H1 (cell line): Measurements from ENCODE around the gene SH3GL2. TPM values are rescaled to one million over a fixed set of nuclear protein-coding genes. Genes with fewer than 3 reads are reported as not detected.

ENCODE experiments used
- CTCF ChIA-PET: fragments of 300-600 bp; sonication (Branson Sonifier 250); formaldehyde crosslinking; loops from one replicate; lab custom pipeline; 2021; ENCODE audit not compliant: partially characterized antibody; lab: Charles Lee
- POLR2A ChIA-PET: fragments of 300-600 bp; sonication (Branson Sonifier 250); formaldehyde crosslinking; loops from one replicate; lab custom pipeline; 2021; ENCODE audit warnings: inconsistent platforms; ENCODE audit not compliant: partially characterized antibody; lab: Charles Lee
- DNase-seq, 2 experiments: peaks; one replicate each; pipeline versions ENCODE4 v3.0.0 to v3.0.0-alpha.2; 2010 to 2022; ENCODE audit warnings: low spot score in 2 of 2, low read depth in 1 of 2, mixed read lengths in 1 of 2
- FAIRE-seq: peaks from 2 replicates; lab custom pipeline; 2011; peaks lifted over from hg19 to GRCh38; lab: Jason Lieb, UNC
- H2AFZ ChIP-seq: 2 replicates; pipeline ENCODE4 v1.8.1; 2012; ENCODE audit warnings: low read length, inconsistent platforms
- H2AK5ac ChIP-seq: 2 replicates; pipeline ENCODE4 v1.6.1; 2013; ENCODE audit warnings: low read depth, low read length
- H2BK120ac ChIP-seq: replicated peaks from 2 replicates; pipeline ENCODE3; 2013; ENCODE audit warnings: low read depth, low read length, inconsistent platforms
- H2BK12ac ChIP-seq: 2 replicates; pipeline ENCODE4 v1.6.1; 2013; ENCODE audit warnings: low read depth, low read length
- H2BK15ac ChIP-seq: 2 replicates; pipeline ENCODE4 v1.6.1; 2013; ENCODE audit warnings: low read length
- H2BK20ac ChIP-seq: 2 replicates; pipeline ENCODE4 v1.6.1; 2013; ENCODE audit warnings: low read length
- H2BK5ac ChIP-seq: 2 replicates; pipeline ENCODE4 v1.6.1; 2013; ENCODE audit warnings: low read depth, low read length
- H3K14ac ChIP-seq: 2 replicates; pipeline ENCODE4 v1.6.1; 2013; ENCODE audit warnings: inconsistent platforms; ENCODE audit not compliant: insufficient read length
- H3K18ac ChIP-seq: 2 replicates; pipeline ENCODE4 v1.6.1; 2013; ENCODE audit warnings: low read length; ENCODE audit errors: extremely low read depth
- H3K23ac ChIP-seq: 2 replicates; pipeline ENCODE4 v1.6.1; 2013; ENCODE audit warnings: inconsistent platforms; ENCODE audit not compliant: insufficient read length
- H3K23me2 ChIP-seq: 2 replicates; pipeline ENCODE4 v1.6.1; 2013; ENCODE audit warnings: low read depth, low read length
- H3K27ac ChIP-seq: 2 replicates; pipeline ENCODE4 v1.6.1; 2011; ENCODE audit warnings: low read depth, low read length, inconsistent platforms
- H3K27me3 ChIP-seq, 4 experiments: replicated peaks in 1 of 4; 1 replicate in 1 of 4; 2 replicates in 3 of 4; pipeline versions ENCODE4 v1.6.1 to v1.8.1; 2011 to 2013; ENCODE audit warnings: low read length in 3 of 4, mild to moderate bottlenecking in 3 of 4, inconsistent platforms in 2 of 4, mixed read lengths in 2 of 4, moderate library complexity in 1 of 4; ENCODE audit not compliant: control insufficient read depth in 3 of 4, insufficient read depth in 3 of 4; ENCODE audit errors: extremely low read depth in 1 of 4
- H3K36me3 ChIP-seq, 4 experiments: 2 replicates each; pipeline versions ENCODE4 v1.6.1 to v1.8.1; 2011 to 2013; ENCODE audit warnings: mild to moderate bottlenecking in 4 of 4, low read length in 3 of 4, moderate library complexity in 2 of 4, control low read depth in 1 of 4, inconsistent platforms in 1 of 4; ENCODE audit not compliant: insufficient read depth in 4 of 4, control insufficient read depth in 2 of 4
- H3K4ac ChIP-seq: replicated peaks from 2 replicates; pipeline ENCODE3; 2013; ENCODE audit warnings: low read length, low read depth, mixed read lengths, inconsistent platforms; ENCODE audit not compliant: insufficient read length
- H3K4me1 ChIP-seq, 4 experiments: replicated peaks in 1 of 4; 1 replicate in 1 of 4; 2 replicates in 3 of 4; pipeline versions ENCODE4 v1.6.1 to v1.8.1; 2011 to 2013; ENCODE audit warnings: low read length in 3 of 4, inconsistent platforms in 2 of 4, mixed read lengths in 1 of 4; ENCODE audit not compliant: insufficient read depth in 4 of 4, control insufficient read depth in 3 of 4
- H3K4me2 ChIP-seq, 2 experiments: 2 replicates each; pipeline versions ENCODE4 v1.6.1 to v1.8.1; 2011 to 2013; ENCODE audit warnings: low read depth in 2 of 2, low read length in 2 of 2, control low read depth in 1 of 2, inconsistent platforms in 1 of 2, mild to moderate bottlenecking in 1 of 2; ENCODE audit not compliant: insufficient read depth in 1 of 2
- H3K4me3 ChIP-seq, 4 experiments: fragments of 200-600, 300-600 bp in 1 of 4; sonication (generic), shearing (Covaris generic), sonication (Bioruptor Twin) in 1 of 4; 2 replicates each; pipeline versions ENCODE4 v1.5.1 to v1.8.1; 2011 to 2016; ENCODE audit warnings: low read length in 4 of 4, low read depth in 3 of 4, control low read depth in 2 of 4, inconsistent platforms in 2 of 4, mild to moderate bottlenecking in 2 of 4, mixed read lengths in 1 of 4, moderate library complexity in 1 of 4; ENCODE audit not compliant: insufficient read depth in 2 of 4; ENCODE audit errors: extremely low read depth in 1 of 4
- H3K56ac ChIP-seq: replicated peaks from 2 replicates; pipeline ENCODE3; 2013; ENCODE audit warnings: low read depth, mild to moderate bottlenecking, mixed read lengths, low read length, inconsistent platforms; ENCODE audit not compliant: insufficient read length
- H3K79me1 ChIP-seq: 2 replicates; pipeline ENCODE4 v1.6.1; 2013; ENCODE audit warnings: low read depth, low read length, control low read depth
- H3K79me2 ChIP-seq, 2 experiments: 2 replicates each; pipeline versions ENCODE4 v1.6.1 to v1.8.1; 2012 to 2013; ENCODE audit warnings: low read length in 2 of 2, mild to moderate bottlenecking in 2 of 2, inconsistent platforms in 1 of 2; ENCODE audit not compliant: insufficient read depth in 2 of 2, control insufficient read depth in 1 of 2
- H3K9ac ChIP-seq, 4 experiments: replicated peaks in 1 of 4; 1 replicate in 1 of 4; 2 replicates in 3 of 4; pipeline versions ENCODE4 v1.6.1 to v1.8.1; 2011 to 2013; ENCODE audit warnings: low read depth in 3 of 4, low read length in 3 of 4, control low read depth in 2 of 4, mild to moderate bottlenecking in 2 of 4, moderate library complexity in 2 of 4, inconsistent platforms in 1 of 4; ENCODE audit errors: extremely low read depth in 1 of 4
- H3K9me3 ChIP-seq, 2 experiments: 2 replicates each; pipeline versions ENCODE4 v1.6.1 to v1.8.1; 2012 to 2013; ENCODE audit warnings: mild to moderate bottlenecking in 2 of 2, moderate library complexity in 2 of 2, control low read depth in 1 of 2, inconsistent platforms in 1 of 2, low read depth in 1 of 2, low read length in 1 of 2, mixed read lengths in 1 of 2; ENCODE audit not compliant: insufficient read depth in 2 of 2
- H4K20me1 ChIP-seq, 2 experiments: replicated peaks in 1 of 2; 2 replicates each; pipeline versions ENCODE3 to v1.8.1; 2011 to 2013; ENCODE audit warnings: inconsistent platforms in 2 of 2, low read length in 2 of 2, mild to moderate bottlenecking in 1 of 2; ENCODE audit not compliant: insufficient read depth in 2 of 2, control insufficient read depth in 1 of 2
- H4K5ac ChIP-seq: 2 replicates; pipeline ENCODE4 v1.6.1; 2013; ENCODE audit warnings: low read length, low read depth, mixed read lengths, inconsistent platforms; ENCODE audit not compliant: insufficient read length
- H4K8ac ChIP-seq: 2 replicates; pipeline ENCODE4 v1.8.0; 2013; ENCODE audit warnings: mild to moderate bottlenecking, moderate library complexity, low read length, inconsistent platforms; ENCODE audit not compliant: insufficient read depth; ENCODE audit errors: extremely low read depth
- H4K91ac ChIP-seq: replicated peaks from 2 replicates; pipeline ENCODE3; 2013; ENCODE audit warnings: low read length, mixed read lengths, inconsistent platforms; ENCODE audit not compliant: insufficient read length
- ASH2L ChIP-seq: fragments of 200-600, 300-600 bp; sonication (generic); IDR thresholded peaks from one replicate; pipeline ENCODE4 v1.7.1; 2017; ENCODE audit warnings: low read length
- CBX5 ChIP-seq: fragments of 300-800, 300-1000 bp; sonication (generic); IDR thresholded peaks from 2 replicates; pipeline ENCODE4 v1.7.1; 2016; ENCODE audit warnings: antibody characterized with exemption, low read length, low read depth
- CBX8 ChIP-seq: fragments of 300-800, 300-1000 bp; sonication (generic); IDR thresholded peaks from 2 replicates; pipeline ENCODE4 v1.7.1; 2016; ENCODE audit warnings: low read depth, low read length, borderline replicate concordance
- CHD1 ChIP-seq: IDR thresholded peaks from 2 replicates; pipeline ENCODE4 v1.6.1; 2012; ENCODE audit warnings: low read depth, low read length, improper control_type of control experiment
- CHD2 ChIP-seq: IDR thresholded peaks from 2 replicates; pipeline ENCODE4 v1.6.1; 2012; ENCODE audit warnings: low read length, improper control_type of control experiment
- KDM1A ChIP-seq: fragments of 200-600, 300-600 bp; sonication (generic); IDR thresholded peaks from 2 replicates; pipeline ENCODE4 v1.7.1; 2016; ENCODE audit warnings: mild to moderate bottlenecking, low read length, borderline replicate concordance
- KDM4A ChIP-seq: IDR thresholded peaks from one replicate; pipeline ENCODE4 v1.7.1; 2012; ENCODE audit warnings: low read depth, mild to moderate bottlenecking, moderate library complexity, low read length, inconsistent platforms; ENCODE audit not compliant: severe bottlenecking
- NANOG ChIP-seq: IDR thresholded peaks from 2 replicates; pipeline ENCODE4 v1.6.1; 2011; ENCODE audit warnings: low read length, low read depth, mild to moderate bottlenecking, inconsistent platforms; ENCODE audit not compliant: insufficient read depth, poor library complexity, severe bottlenecking
- RFX5 ChIP-seq: IDR thresholded peaks from 2 replicates; pipeline ENCODE4 v1.6.1; 2011; ENCODE audit warnings: low read depth, low read length, improper control_type of control experiment, borderline replicate concordance
- SIRT6 ChIP-seq: IDR thresholded peaks from one replicate; pipeline ENCODE4 v1.7.1; 2012; ENCODE audit warnings: low read length, inconsistent platforms
- SP1 ChIP-seq: IDR thresholded peaks from 2 replicates; pipeline ENCODE4 v1.6.1; 2011; ENCODE audit warnings: low read depth, low read length
- SRF ChIP-seq: IDR thresholded peaks from 2 replicates; pipeline ENCODE4 v1.6.1; 2011; ENCODE audit warnings: mild to moderate bottlenecking, low read depth, low read length, moderate library complexity
- USF2 ChIP-seq: IDR thresholded peaks from 2 replicates; pipeline ENCODE4 v1.6.1; 2011; ENCODE audit warnings: low read length, improper control_type of control experiment
- WGBS, 2 experiments: shearing (Covaris generic) in 1 of 2; methylation state at CpG; one replicate each; pipeline versions ENCODE4 v1.1.6 to v1.1.7; 2013 to 2015; ENCODE audit warnings: low lambda C conversion rate in 2 of 2, mixed read lengths in 2 of 2, inconsistent platforms in 1 of 2, low coverage in 1 of 2, missing lambda C conversion rate in 1 of 2; ENCODE audit not compliant: insufficient replicate concordance in 2 of 2, insufficient coverage in 1 of 2, insufficient read length in 1 of 2; ENCODE audit errors: extremely low coverage in 1 of 2, missing lambda C conversion rate in 1 of 2; 5-methylcytosine and 5-hydroxymethylcytosine counted together
- polyA plus RNA-seq, 7 experiments: library from polyadenylated mRNA; depleted of rRNA in 3 of 7; stranded (reverse) in 5 of 7; unstranded in 2 of 7; fragments of >200 nt in 5 of 7; fragments of 200-250 nt in 2 of 7; gene quantifications; 1 replicate in 5 of 7; 2 replicates in 1 of 7; 4 replicates in 1 of 7; pipeline versions ENCODE4 v1.2.1 to v1.2.3, GENCODE V29; 2011 to 2013; ENCODE audit warnings: missing spikeins in 2 of 7, mixed read lengths in 2 of 7
- total RNA-seq: library from RNA; stranded (reverse); fragmentation: NEBNext Ultra II Directional; extraction: Animal tissue kit (Norgen Biotek cat#: 25700); gene quantifications from 2 replicates; pipeline ENCODE4 v1.2.1, GENCODE V29; 2021

The SH3GL2 gene
- total and polyA plus RNA-seq, 2 of the 8 experiments (the other 6 are each of a cell fraction or from before 2014, with no cell fraction given), result 4.7 to 5.3 TPM

DNA sequence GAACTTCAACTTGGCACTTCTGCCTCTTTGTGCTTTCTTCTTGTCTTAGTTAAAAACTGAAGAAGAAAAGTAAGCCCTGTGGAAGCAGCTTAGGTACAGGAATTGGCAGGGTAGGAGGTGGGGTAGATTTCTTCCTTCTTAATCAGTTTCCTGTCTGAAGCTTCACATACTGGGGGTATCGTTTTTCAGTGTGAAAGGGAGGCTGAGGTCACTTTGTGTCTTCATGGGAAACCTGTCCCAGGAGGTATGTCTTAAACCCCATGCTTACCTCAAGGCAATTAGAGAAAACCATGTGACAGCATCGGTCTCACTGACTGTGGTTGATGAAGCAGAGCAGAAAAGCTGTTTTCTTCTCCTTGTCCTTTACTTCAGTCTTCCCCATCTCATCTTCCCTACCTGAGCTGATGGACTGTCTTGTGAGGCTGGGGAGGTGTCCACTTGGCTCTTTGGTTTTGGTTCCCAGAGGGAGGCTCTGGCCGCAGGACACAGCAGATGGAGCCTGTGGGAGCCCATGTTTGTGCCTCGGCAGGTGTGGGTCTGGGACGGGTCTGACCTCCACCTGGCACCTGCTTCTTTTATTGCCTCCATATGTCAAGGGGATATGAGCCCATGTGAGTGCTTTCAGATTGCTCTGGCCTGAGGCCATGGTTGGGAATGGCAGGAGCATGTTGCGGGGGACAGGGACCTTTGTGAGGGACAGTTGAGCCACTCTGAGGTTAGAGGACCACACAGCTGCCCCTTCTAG, 47.0 kb downstream of the SH3GL2 start:
- Histone ChIP-seq H3K23me2 (peaks cover 1% of the 10 kb centered on the region; the same call in 1 of the 2 replicates), H3K4me2 (no peak overlapping the region), H3K18ac (no peak overlapping the region), H2AK5ac (no peak overlapping the region), H3K56ac (no peak overlapping the region), H3K9ac (no peak overlapping the region), H3K23ac (no peak overlapping the region), H4K5ac (no peak overlapping the region), H3K79me1 (no peaks in the 10 kb centered on the region), H2BK5ac (no peak overlapping the region), H3K4me3 (no peak overlapping the region), H2AFZ (no peak overlapping the region), H3K4me1 (no peaks in the 10 kb centered on the region), H3K4ac (no peak overlapping the region), H3K14ac (no peak overlapping the region), H4K8ac (no peak overlapping the region), H3K27ac (no peak overlapping the region), H3K9me3 (no peaks in the 10 kb centered on the region), H2BK120ac (no peak overlapping the region), H4K20me1 (no peaks in the 10 kb centered on the region), H4K91ac (no peak overlapping the region), H3K36me3 (no peaks in the 10 kb centered on the region), H2BK20ac (no peak overlapping the region), H3K79me2 (no peaks in the 10 kb centered on the region; a peak in 1 of 4 replicates), H2BK15ac (no peak overlapping the region), H3K27me3 (no peaks in the 10 kb centered on the region), H2BK12ac (no peak overlapping the region)
- CTCF ChIA-PET, result interaction anchor here (0.6 to 0.9 kb wide), 2 partner anchors 17 to 694 kb away, joined by 3 read pairs; no protein-coding TSS in a partner anchor
- WGBS, 2 experiments, result 85% methylated on average over 6 of the region's 6 CpGs; no CpG with 5 or more reads in 1 of the 2 experiments
- no peak for FAIRE-seq
- DNase-seq, result no peak
- POLR2A ChIA-PET, result no interaction called here
- TF ChIP-seq SIRT6, result no peak
- no peak for TF ChIP-seq KDM1A
- no peak for TF ChIP-seq RFX5
- TF ChIP-seq CBX8, result no peak
- TF ChIP-seq ASH2L, result no peak
- TF ChIP-seq USF2, result no peak
- TF ChIP-seq CHD2, result no peak
- no peak for TF ChIP-seq SP1
- no peak for TF ChIP-seq CHD1
- TF ChIP-seq CBX5, result no peak
- no peak for TF ChIP-seq SRF
- TF ChIP-seq KDM4A, result no peak
- TF ChIP-seq NANOG, result no peak
